Liver (tissue), 9 donors: Measurements from ENCODE around the gene CSNK1G1. TPM values are rescaled to one million over a fixed set of nuclear protein-coding genes. Genes with fewer than 3 reads are reported as not detected.

Experiments
- DNase-seq: peaks from one replicate; pipeline ENCODE4 v3.0.0-alpha.2; 2017; ENCODE audit warnings: low spot score
- H3K27ac ChIP-seq, 2 donors: one replicate each; pipeline ENCODE4 v1.7.0; 2013; ENCODE audit warnings: inconsistent platforms in 2 of 2, low read length in 2 of 2, control low read depth in 1 of 2, low read depth in 1 of 2, mild to moderate bottlenecking in 1 of 2
- H3K27me3 ChIP-seq, 4 donors: one replicate each; pipeline versions ENCODE4 v1.6.1 to v1.7.0; 2013; ENCODE audit warnings: low read length in 3 of 4, inconsistent platforms in 1 of 4, mild to moderate bottlenecking in 1 of 4, moderate library complexity in 1 of 4; ENCODE audit not compliant: control insufficient read depth in 4 of 4, insufficient read depth in 4 of 4
- H3K36me3 ChIP-seq, 4 donors: one replicate each; pipeline versions ENCODE4 v1.6.1 to v1.7.0; 2013; ENCODE audit warnings: low read length in 3 of 4, mild to moderate bottlenecking in 3 of 4, low read depth in 1 of 4, moderate library complexity in 1 of 4; ENCODE audit not compliant: control insufficient read depth in 4 of 4, insufficient read depth in 3 of 4
- H3K4me1 ChIP-seq, 4 donors: one replicate each; pipeline versions ENCODE4 v1.6.1 to v1.7.0; 2013; ENCODE audit warnings: low read length in 3 of 4, mild to moderate bottlenecking in 3 of 4, moderate library complexity in 1 of 4; ENCODE audit not compliant: control insufficient read depth in 4 of 4, insufficient read depth in 4 of 4
- H3K4me3 ChIP-seq, 3 donors: one replicate each; pipeline versions ENCODE4 v1.6.1 to v1.7.0; 2013; ENCODE audit warnings: low read length in 3 of 3, control low read depth in 1 of 3, low read depth in 1 of 3, mild to moderate bottlenecking in 1 of 3
- H3K9ac ChIP-seq, 2 donors: one replicate each; pipeline ENCODE4 v1.7.0; 2013; ENCODE audit warnings: low read length in 2 of 2, mild to moderate bottlenecking in 2 of 2, moderate library complexity in 2 of 2, control low read depth in 1 of 2, low read depth in 1 of 2
- H3K9me3 ChIP-seq, 4 donors: one replicate each; pipeline versions ENCODE4 v1.6.1 to v1.7.0; 2013; ENCODE audit warnings: low read length in 3 of 4; ENCODE audit not compliant: control insufficient read depth in 4 of 4
- EGR1 ChIP-seq, 2 donors: IDR thresholded peaks; 2 replicates each; pipeline ENCODE4 v1.6.1; 2016 to 2018; ENCODE audit warnings: antibody characterized with exemption in 2 of 2, low read depth in 2 of 2
- FOXA1 ChIP-seq: IDR thresholded peaks from 2 replicates; pipeline ENCODE4 v1.6.1; 2016; ENCODE audit warnings: antibody characterized with exemption
- GABPA ChIP-seq, 2 donors: IDR thresholded peaks in 1 of 2; conservative IDR thresholded peaks in 1 of 2; 2 replicates each; pipeline ENCODE4 v1.6.1; 2016; ENCODE audit warnings: antibody characterized with exemption in 2 of 2, mild to moderate bottlenecking in 1 of 2, moderate library complexity in 1 of 2
- HNF4A ChIP-seq, 2 donors: conservative IDR thresholded peaks; 2 replicates each; pipeline ENCODE4 v1.6.1; 2016; ENCODE audit warnings: antibody characterized with exemption in 2 of 2, mild to moderate bottlenecking in 2 of 2
- HNF4G ChIP-seq: IDR thresholded peaks from 2 replicates; pipeline ENCODE4 v1.6.1; 2016; ENCODE audit warnings: antibody characterized with exemption
- JUND ChIP-seq, 2 donors: IDR thresholded peaks; 2 replicates each; pipeline ENCODE4 v1.6.1; 2016; ENCODE audit warnings: antibody characterized with exemption in 2 of 2
- NR2F2 ChIP-seq: IDR thresholded peaks from 2 replicates; pipeline ENCODE4 v1.6.1; 2016; ENCODE audit warnings: antibody characterized with exemption
- RAD21 ChIP-seq, 2 donors: IDR thresholded peaks; 2 replicates each; pipeline ENCODE4 v1.6.1; 2016; ENCODE audit warnings: antibody characterized with exemption in 2 of 2, mild to moderate bottlenecking in 2 of 2
- RXRA ChIP-seq, 2 donors: IDR thresholded peaks; 2 replicates each; pipeline ENCODE4 v1.6.1; 2017 to 2018; ENCODE audit warnings: antibody characterized with exemption in 2 of 2, mild to moderate bottlenecking in 1 of 2
- SP1 ChIP-seq: IDR thresholded peaks from 2 replicates; pipeline ENCODE4 v1.6.1; 2018; ENCODE audit warnings: antibody characterized with exemption, mild to moderate bottlenecking
- TAF1 ChIP-seq: conservative IDR thresholded peaks from 2 replicates; pipeline ENCODE4 v1.6.1; 2016; ENCODE audit warnings: antibody characterized with exemption, mild to moderate bottlenecking
- YY1 ChIP-seq: IDR thresholded peaks from 2 replicates; pipeline ENCODE4 v1.6.1; 2016; ENCODE audit warnings: antibody characterized with exemption, mild to moderate bottlenecking
- WGBS: extraction: QIAGEN DNeasy Blood & Tissue Kit; methylation state at CpG from one replicate; pipeline ENCODE4 v1.1.7; 2013; 5-methylcytosine and 5-hydroxymethylcytosine counted together
- polyA plus RNA-seq, 2 donors: library from polyadenylated mRNA; stranded (reverse) in 1 of 2; unstranded in 1 of 2; fragments of 200-250 nt in 1 of 2; fragments of >200 nt in 1 of 2; fragmentation: Nextera tagmentation in 1 of 2; extraction: Ambion mirVana in 1 of 2; gene quantifications; one replicate each; pipeline versions ENCODE4 v1.2.1 to v1.2.3, GENCODE V29; 2013 to 2015
- total RNA-seq, 2 donors: library from RNA; depleted of rRNA; stranded (reverse); fragments of >200 nt; gene quantifications; one replicate each; pipeline ENCODE4 v1.2.3, GENCODE V29; 2014
- TF ChIP-seq, protein P1 (sequence below): IDR thresholded peaks from 2 replicates; pipeline ENCODE4 v1.6.1; 2016; ENCODE audit warnings: antibody characterized with exemption
- TF ChIP-seq, protein P2 (sequence below): IDR thresholded peaks from 2 replicates; pipeline ENCODE4 v1.6.1; 2016; ENCODE audit warnings: antibody characterized with exemption
- TF ChIP-seq, protein P3 (sequence below): fragments of 150-350 bp; IDR thresholded peaks from 2 replicates; pipeline ENCODE4 v1.5.1; 2017; ENCODE audit warnings: improper control_type of control experiment, low read depth, low read length; ENCODE audit not compliant: missing input control
- TF ChIP-seq, protein P4 (sequence below): IDR thresholded peaks from 2 replicates; pipeline ENCODE4 v1.6.1; 2016; ENCODE audit warnings: antibody characterized with exemption
- donor health status: healthy.
- donor health status: healthy.
- donor health status: healthy.
- donor health status: healthy.
- donor health status: healthy.

The CSNK1G1 gene
- total and polyA plus RNA-seq, 4 donors, result 1.7 to 9.1 (median 5.8) TPM

DNA sequence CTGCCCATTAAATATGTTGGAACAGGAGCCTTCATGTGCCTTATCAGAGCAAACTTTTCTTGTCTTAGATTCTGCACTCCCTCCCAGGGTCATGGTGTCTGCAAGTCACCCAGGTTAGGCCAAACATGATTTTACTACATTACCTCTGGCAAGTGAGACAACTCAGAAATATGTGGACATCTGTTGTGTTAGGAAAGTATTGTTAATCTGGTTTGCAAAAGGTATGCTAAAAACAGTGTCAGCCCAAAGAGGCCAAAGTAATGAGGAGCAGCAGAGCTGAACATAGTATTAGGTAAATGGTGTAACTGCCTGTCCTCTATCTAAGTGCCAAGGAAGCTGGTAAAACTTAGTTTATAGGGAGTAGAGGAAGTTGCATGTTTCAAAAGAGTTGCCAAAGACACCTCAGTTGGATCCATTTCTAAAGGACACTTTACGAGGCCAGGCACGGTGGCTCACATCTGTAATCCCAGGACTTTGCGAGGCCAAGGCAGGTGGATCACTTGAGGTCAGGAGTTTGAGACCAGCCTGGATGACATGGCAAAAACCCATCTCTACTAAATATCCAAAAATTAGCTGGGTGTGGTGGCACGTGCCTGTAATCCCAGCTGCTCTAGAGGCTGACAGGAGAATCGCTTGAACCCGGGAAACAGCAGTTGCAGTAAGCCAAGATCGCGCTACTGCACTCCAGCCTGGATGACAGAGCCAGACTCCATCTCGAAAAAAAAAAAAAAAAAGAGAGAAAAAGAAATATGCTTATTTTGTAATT lies 170.6 kb downstream of the CSNK1G1 start:
- 96% methylated on average over 9 of the region's 9 CpGs for WGBS
- Histone ChIP-seq H3K4me1 (no peaks in the 10 kb centered on the region), H3K36me3 (peaks cover 0 to 7% (median under 1%) of the 10 kb centered on the region in 4 donors), H3K27ac (no peak overlapping the region), H3K9ac (no peak overlapping the region), H3K27me3 (no peaks in the 10 kb centered on the region), H3K9me3 (no peaks in the 10 kb centered on the region), H3K4me3 (no peak overlapping the region)
- no peak for DNase-seq
- TF ChIP-seq FOXA1, result no peak
- TF ChIP-seq, protein P1, sequence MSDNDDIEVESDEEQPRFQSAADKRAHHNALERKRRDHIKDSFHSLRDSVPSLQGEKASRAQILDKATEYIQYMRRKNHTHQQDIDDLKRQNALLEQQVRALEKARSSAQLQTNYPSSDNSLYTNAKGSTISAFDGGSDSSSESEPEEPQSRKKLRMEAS, result no peak

DNA sequence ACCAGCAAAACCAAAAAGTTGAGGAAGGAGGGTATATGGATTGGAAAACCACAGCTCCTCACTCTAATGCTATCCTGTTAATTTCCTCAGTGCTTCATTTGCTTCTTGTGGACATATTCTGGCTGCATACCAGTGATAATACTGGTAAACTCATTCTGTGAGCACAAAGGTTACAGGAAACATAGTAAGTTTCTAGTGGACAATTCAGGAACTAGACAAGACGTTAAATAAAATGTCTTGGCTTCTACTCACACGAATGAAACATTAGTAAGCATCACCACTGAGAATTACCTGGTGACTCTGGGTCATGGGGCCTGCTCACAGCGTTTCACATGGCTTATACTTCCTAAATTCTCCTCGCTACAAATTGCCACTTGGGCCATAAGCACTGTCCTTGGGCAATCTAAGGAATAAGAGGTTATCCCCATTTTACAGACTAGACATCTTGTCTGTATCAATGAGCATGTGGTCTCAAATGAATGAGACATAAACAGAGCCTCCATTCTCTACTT lies 173.1 kb downstream of the CSNK1G1 start:
- Histone ChIP-seq H3K4me3 (no peak overlapping the region), H3K9me3 (no peaks in the 10 kb centered on the region), H3K4me1 (no peaks in the 10 kb centered on the region), H3K27ac (no peak overlapping the region), H3K36me3 (peaks cover 0 to 10% (median 3%) of the 10 kb centered on the region in 4 donors), H3K9ac (no peak overlapping the region), H3K27me3 (no peaks in the 10 kb centered on the region)
- no peak for DNase-seq
- TF ChIP-seq HNF4A (conservative IDR thresholded peaks at IDR 0.05), result no peak
- TF ChIP-seq RAD21 (IDR thresholded peaks at IDR 0.05), result no peak
- TF ChIP-seq SP1, result no peak
- TF ChIP-seq RXRA (IDR thresholded peaks at IDR 0.05), result no peak
- TF ChIP-seq YY1, result no peak
- no peak for TF ChIP-seq HNF4G
- no peak for TF ChIP-seq GABPA (IDR thresholded peaks at IDR 0.05 in 1 of 2, conservative IDR thresholded peaks at IDR 0.05 in 1 of 2)
- no peak for TF ChIP-seq NR2F2
- no peak for TF ChIP-seq EGR1 (IDR thresholded peaks at IDR 0.05; ENCODE audit: low read depth in 2 of 2)
- TF ChIP-seq, protein P2, sequence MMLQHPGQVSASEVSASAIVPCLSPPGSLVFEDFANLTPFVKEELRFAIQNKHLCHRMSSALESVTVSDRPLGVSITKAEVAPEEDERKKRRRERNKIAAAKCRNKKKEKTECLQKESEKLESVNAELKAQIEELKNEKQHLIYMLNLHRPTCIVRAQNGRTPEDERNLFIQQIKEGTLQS, result no peak
- no peak for TF ChIP-seq FOXA1
- TF ChIP-seq TAF1, result no peak
- TF ChIP-seq, protein P1, result no peak
- 87% methylated on average over 4 of the region's 4 CpGs for WGBS

DNA sequence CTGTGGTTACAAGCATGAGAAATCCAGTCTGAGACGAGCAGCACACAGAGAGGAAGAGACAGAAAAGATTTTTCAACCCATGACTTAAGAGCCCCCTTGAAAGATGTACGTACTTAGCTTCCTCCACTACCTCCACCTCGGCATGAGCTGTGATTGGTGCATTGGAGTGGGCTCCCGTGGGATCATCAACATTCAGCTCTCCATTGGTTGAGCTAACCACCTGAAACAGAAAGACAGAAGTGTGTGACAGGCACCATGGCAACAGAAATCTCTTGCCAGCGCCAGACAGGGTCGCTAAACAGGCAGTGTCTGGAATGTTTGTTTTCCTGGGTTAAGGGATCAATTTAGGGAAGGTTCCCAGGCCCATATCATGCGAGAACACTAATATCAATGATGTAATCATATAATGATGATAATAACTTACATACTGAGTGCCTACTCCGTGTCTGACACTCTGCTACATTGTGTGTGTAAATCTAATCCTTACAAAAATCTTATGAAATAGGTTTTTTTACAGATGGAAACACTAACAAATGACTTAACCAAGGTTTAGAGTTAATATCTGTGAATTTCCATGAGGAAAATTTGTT lies 175.6 kb downstream of the CSNK1G1 start:
- Histone ChIP-seq H3K27me3 (no peaks in the 10 kb centered on the region), H3K36me3 (peaks cover 0 to 14% (median 4%) of the 10 kb centered on the region in 4 donors), H3K9ac (no peak overlapping the region), H3K9me3 (no peaks in the 10 kb centered on the region), H3K27ac (no peak overlapping the region), H3K4me1 (no peaks in the 10 kb centered on the region), H3K4me3 (no peak overlapping the region)
- no peak for DNase-seq
- 81% methylated on average over 8 of the region's 8 CpGs for WGBS
- TF ChIP-seq FOXA1 (no peak), HNF4A (conservative IDR thresholded peaks at IDR 0.05) (no peak), NR2F2 (no peak), RXRA (IDR thresholded peaks at IDR 0.05) (no peak), EGR1 (IDR thresholded peaks at IDR 0.05; ENCODE audit: low read depth in 2 of 2) (no peak), YY1 (no peak), RAD21 (IDR thresholded peaks at IDR 0.05) (no peak), TAF1 (no peak), JUND (IDR thresholded peaks at IDR 0.05) (no peak), HNF4G (no peak), SP1 (no peak)
- TF ChIP-seq, protein P1, result no peak
- TF ChIP-seq, protein P2, result no peak
- TF ChIP-seq, protein P3, sequence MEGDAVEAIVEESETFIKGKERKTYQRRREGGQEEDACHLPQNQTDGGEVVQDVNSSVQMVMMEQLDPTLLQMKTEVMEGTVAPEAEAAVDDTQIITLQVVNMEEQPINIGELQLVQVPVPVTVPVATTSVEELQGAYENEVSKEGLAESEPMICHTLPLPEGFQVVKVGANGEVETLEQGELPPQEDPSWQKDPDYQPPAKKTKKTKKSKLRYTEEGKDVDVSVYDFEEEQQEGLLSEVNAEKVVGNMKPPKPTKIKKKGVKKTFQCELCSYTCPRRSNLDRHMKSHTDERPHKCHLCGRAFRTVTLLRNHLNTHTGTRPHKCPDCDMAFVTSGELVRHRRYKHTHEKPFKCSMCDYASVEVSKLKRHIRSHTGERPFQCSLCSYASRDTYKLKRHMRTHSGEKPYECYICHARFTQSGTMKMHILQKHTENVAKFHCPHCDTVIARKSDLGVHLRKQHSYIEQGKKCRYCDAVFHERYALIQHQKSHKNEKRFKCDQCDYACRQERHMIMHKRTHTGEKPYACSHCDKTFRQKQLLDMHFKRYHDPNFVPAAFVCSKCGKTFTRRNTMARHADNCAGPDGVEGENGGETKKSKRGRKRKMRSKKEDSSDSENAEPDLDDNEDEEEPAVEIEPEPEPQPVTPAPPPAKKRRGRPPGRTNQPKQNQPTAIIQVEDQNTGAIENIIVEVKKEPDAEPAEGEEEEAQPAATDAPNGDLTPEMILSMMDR, result no peak
- TF ChIP-seq, protein P4, sequence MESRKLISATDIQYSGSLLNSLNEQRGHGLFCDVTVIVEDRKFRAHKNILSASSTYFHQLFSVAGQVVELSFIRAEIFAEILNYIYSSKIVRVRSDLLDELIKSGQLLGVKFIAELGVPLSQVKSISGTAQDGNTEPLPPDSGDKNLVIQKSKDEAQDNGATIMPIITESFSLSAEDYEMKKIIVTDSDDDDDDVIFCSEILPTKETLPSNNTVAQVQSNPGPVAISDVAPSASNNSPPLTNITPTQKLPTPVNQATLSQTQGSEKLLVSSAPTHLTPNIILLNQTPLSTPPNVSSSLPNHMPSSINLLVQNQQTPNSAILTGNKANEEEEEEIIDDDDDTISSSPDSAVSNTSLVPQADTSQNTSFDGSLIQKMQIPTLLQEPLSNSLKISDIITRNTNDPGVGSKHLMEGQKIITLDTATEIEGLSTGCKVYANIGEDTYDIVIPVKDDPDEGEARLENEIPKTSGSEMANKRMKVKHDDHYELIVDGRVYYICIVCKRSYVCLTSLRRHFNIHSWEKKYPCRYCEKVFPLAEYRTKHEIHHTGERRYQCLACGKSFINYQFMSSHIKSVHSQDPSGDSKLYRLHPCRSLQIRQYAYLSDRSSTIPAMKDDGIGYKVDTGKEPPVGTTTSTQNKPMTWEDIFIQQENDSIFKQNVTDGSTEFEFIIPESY, result no peak
